HL-60 (cell line): ENCODE results near the gene SLC9C2.

Experiments
- GABPA ChIP-seq: IDR thresholded peaks from 2 replicates; pipeline ENCODE4 v1.6.1; 2012; ENCODE audit warnings: low read depth
- TF ChIP-seq, protein P1 (sequence below): IDR thresholded peaks from one replicate; pipeline ENCODE4 v1.5.1; 2011; ENCODE audit warnings: low read length, control low read depth, inconsistent platforms; ENCODE audit not compliant: insufficient read depth
- TF ChIP-seq, protein P2 (sequence below): IDR thresholded peaks from 2 replicates; pipeline ENCODE4 v1.6.1; 2012; ENCODE audit warnings: low read depth; ENCODE audit not compliant: insufficient replicate concordance

- TF ChIP-seq, protein P1, sequence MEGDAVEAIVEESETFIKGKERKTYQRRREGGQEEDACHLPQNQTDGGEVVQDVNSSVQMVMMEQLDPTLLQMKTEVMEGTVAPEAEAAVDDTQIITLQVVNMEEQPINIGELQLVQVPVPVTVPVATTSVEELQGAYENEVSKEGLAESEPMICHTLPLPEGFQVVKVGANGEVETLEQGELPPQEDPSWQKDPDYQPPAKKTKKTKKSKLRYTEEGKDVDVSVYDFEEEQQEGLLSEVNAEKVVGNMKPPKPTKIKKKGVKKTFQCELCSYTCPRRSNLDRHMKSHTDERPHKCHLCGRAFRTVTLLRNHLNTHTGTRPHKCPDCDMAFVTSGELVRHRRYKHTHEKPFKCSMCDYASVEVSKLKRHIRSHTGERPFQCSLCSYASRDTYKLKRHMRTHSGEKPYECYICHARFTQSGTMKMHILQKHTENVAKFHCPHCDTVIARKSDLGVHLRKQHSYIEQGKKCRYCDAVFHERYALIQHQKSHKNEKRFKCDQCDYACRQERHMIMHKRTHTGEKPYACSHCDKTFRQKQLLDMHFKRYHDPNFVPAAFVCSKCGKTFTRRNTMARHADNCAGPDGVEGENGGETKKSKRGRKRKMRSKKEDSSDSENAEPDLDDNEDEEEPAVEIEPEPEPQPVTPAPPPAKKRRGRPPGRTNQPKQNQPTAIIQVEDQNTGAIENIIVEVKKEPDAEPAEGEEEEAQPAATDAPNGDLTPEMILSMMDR: no peak
- TF ChIP-seq GABPA: no peak
- TF ChIP-seq, protein P2, sequence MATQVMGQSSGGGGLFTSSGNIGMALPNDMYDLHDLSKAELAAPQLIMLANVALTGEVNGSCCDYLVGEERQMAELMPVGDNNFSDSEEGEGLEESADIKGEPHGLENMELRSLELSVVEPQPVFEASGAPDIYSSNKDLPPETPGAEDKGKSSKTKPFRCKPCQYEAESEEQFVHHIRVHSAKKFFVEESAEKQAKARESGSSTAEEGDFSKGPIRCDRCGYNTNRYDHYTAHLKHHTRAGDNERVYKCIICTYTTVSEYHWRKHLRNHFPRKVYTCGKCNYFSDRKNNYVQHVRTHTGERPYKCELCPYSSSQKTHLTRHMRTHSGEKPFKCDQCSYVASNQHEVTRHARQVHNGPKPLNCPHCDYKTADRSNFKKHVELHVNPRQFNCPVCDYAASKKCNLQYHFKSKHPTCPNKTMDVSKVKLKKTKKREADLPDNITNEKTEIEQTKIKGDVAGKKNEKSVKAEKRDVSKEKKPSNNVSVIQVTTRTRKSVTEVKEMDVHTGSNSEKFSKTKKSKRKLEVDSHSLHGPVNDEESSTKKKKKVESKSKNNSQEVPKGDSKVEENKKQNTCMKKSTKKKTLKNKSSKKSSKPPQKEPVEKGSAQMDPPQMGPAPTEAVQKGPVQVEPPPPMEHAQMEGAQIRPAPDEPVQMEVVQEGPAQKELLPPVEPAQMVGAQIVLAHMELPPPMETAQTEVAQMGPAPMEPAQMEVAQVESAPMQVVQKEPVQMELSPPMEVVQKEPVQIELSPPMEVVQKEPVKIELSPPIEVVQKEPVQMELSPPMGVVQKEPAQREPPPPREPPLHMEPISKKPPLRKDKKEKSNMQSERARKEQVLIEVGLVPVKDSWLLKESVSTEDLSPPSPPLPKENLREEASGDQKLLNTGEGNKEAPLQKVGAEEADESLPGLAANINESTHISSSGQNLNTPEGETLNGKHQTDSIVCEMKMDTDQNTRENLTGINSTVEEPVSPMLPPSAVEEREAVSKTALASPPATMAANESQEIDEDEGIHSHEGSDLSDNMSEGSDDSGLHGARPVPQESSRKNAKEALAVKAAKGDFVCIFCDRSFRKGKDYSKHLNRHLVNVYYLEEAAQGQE: no peak
Measured at GRCh38 chr1:173551699-173552098, 51.2 kb downstream of the SLC9C2 start.
